SU-DHL-6 (cell line): ENCODE results near the gene CXCR4.

ENCODE experiments used
- EZH2phosphoT487 ChIP-seq: fragments of 200-600 bp; sonication (generic), shearing (Covaris generic); conservative IDR thresholded peaks from 2 replicates; pipeline ENCODE4 v1.6.1; 2018; ENCODE audit warnings: mild to moderate bottlenecking, antibody characterized with exemption, low read length, moderate library complexity, mixed read lengths
- TF ChIP-seq, protein P1 (sequence below): fragments of 200-600 bp; sonication (generic); IDR thresholded peaks from one replicate; pipeline ENCODE4 v1.5.1; 2017; ENCODE audit warnings: antibody characterized with exemption, mild to moderate bottlenecking, low read length, moderate library complexity; ENCODE audit not compliant: insufficient read depth, poor library complexity, severe bottlenecking

DNA sequence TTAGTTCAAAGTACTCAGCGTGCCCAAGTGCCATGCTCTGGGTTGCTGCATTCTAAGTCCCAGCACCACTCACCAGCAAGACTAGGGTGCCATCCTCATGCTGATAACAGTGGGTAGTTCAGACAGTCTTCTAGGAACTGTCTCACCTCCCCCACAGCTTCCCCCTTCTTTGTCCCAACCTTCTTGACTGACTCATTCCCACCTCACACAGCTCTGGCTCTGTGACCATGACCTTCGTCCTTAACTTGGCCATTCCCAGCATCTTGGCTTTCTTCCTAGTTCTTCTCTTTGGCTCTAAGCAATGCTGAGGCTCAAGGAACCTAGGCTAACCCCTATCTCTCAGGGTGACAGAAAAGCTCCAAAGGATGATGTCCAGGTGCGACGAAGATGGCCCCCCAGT is 20.0 kb upstream of the CXCR4 start:
- TF ChIP-seq, protein P1, sequence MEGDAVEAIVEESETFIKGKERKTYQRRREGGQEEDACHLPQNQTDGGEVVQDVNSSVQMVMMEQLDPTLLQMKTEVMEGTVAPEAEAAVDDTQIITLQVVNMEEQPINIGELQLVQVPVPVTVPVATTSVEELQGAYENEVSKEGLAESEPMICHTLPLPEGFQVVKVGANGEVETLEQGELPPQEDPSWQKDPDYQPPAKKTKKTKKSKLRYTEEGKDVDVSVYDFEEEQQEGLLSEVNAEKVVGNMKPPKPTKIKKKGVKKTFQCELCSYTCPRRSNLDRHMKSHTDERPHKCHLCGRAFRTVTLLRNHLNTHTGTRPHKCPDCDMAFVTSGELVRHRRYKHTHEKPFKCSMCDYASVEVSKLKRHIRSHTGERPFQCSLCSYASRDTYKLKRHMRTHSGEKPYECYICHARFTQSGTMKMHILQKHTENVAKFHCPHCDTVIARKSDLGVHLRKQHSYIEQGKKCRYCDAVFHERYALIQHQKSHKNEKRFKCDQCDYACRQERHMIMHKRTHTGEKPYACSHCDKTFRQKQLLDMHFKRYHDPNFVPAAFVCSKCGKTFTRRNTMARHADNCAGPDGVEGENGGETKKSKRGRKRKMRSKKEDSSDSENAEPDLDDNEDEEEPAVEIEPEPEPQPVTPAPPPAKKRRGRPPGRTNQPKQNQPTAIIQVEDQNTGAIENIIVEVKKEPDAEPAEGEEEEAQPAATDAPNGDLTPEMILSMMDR, result no peak
- no peak for TF ChIP-seq EZH2phosphoT487
